Measurements from ENCODE around the gene MID2. TPM values are rescaled to one million over a fixed set of nuclear protein-coding genes. Genes with fewer than 3 reads are reported as not detected.

Gene MID2
- total RNA-seq, 1 donor from 2014 or later = 37.1 TPM

DNA sequence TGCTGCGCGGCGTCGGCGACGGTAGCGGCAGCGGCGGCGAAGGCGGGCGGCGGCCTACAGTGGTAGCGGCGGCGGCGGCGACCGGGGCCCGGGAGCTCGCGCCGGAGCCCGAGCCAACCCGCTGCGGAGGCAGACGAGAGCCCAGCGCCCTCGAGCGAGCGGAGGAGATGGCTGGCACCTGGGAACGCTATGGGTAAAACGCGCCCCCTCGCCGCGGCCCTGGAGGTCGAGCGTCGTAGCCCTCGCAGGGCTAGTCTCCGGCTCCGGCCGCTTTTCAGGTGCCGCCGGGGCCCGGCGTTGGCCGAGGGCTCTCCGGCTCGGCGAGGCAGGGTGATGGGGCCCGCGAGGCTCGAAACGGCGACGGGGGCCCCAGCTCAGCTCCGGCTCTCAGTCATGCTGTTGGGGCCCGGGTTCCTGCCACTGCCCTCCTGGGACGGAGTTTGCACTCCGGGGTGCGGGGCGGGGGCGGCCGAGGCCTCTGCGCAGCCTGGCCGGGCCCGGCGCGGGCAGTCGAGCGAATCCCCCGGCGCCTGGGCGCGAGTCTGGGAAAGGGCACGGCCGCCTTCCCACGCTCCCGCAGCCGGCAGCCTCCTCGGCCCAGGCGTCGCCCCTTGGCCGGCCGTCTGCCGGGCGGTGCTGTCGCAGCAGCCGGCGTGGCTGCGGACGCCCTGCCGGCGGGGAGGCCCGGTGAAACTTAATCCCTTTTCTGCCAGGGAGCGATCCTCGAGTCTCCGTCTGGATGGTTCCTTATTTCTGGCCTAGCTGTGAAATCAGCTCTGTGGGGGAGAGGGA is 768 bp downstream of the MID2 start:
- TF ChIP-seq, protein P1, sequence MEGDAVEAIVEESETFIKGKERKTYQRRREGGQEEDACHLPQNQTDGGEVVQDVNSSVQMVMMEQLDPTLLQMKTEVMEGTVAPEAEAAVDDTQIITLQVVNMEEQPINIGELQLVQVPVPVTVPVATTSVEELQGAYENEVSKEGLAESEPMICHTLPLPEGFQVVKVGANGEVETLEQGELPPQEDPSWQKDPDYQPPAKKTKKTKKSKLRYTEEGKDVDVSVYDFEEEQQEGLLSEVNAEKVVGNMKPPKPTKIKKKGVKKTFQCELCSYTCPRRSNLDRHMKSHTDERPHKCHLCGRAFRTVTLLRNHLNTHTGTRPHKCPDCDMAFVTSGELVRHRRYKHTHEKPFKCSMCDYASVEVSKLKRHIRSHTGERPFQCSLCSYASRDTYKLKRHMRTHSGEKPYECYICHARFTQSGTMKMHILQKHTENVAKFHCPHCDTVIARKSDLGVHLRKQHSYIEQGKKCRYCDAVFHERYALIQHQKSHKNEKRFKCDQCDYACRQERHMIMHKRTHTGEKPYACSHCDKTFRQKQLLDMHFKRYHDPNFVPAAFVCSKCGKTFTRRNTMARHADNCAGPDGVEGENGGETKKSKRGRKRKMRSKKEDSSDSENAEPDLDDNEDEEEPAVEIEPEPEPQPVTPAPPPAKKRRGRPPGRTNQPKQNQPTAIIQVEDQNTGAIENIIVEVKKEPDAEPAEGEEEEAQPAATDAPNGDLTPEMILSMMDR (IDR thresholded peaks at IDR 0.05) = no peak
- peak in 1 of 2 donors; percentile 65 for DNase-seq (ENCODE audit: low spot score in 2 of 2)

DNA sequence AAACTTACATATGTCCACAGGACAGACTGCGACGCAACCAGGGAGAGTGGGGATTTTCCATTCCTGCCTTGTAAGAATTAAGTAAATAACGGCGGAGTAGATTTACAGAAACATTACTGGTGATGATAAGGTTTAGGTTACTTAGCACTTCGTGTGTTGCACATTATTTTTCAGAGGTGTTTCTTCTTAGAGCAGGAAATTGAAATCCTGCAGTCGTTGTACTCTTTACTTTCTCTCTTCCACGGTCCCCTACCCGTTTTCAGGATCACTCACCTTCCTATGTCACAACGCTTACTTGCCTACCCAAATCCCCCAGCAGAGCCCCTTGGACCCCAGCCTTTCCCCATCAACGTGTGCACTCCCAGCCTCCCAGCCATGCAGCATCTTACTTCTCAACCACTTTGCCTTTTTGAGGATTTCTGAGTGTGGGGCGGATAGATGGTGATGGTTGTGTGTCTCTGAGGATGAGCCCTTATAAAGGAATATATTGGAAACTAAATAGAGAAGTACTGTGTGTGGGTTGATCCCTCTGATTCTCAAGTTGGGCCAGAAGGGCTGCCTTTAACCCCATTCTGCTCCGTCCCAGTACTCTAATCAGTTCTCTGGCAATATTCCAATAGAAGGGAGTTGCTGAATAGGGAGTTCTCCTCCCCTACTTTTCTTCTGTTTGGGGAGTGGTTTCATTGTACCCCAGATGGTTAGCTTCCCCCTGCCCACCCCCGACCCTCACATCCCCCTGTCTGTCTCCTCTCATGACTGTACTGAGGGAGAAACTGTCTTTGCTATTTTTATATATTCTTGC is 1.6 kb downstream of the MID2 start:
- H3K27me3 ChIP-seq = peaks cover 4% of the 10 kb centered on the region
- no peak for DNase-seq (ENCODE audit: low spot score in 2 of 2)
- no peaks in the 10 kb centered on the region for H3K4me1 ChIP-seq
- intact Hi-C loops (cut with DNase I) = loop anchor here (5.0 kb wide), 4 partner anchors 50 to 265 kb away; partner anchors contain the start of genes ATG4A, NCBP2L, PSMD10 and TSC22D3
- H3K36me3 ChIP-seq = no peaks in the 10 kb centered on the region
- peak overlapping the region; percentile 93 to 98 for H3K27ac ChIP-seq
- TF ChIP-seq, protein P1 (IDR thresholded peaks at IDR 0.05) = no peak
- H3K9me3 ChIP-seq = no peaks in the 10 kb centered on the region
- H3K4me3 ChIP-seq = peak overlapping the region; percentile 57 to 73

More for the DNA sequence above, 768 bp downstream of the MID2 start:
- intact Hi-C loops (cut with DNase I) = loop anchor here (5.0 kb wide), 4 partner anchors 49 to 266 kb away; partner anchors contain the start of genes ATG4A, NCBP2L, PSMD10 and TSC22D3
- Histone ChIP-seq H3K27ac (peak overlapping the region; percentile 93 to 98), H3K36me3 (no peaks in the 10 kb centered on the region), H3K4me1 (no peaks in the 10 kb centered on the region), H3K9me3 (no peaks in the 10 kb centered on the region), H3K27me3 (peaks cover 4% of the 10 kb centered on the region), H3K4me3 (peak overlapping the region; percentile 57 to 73)

DNA sequence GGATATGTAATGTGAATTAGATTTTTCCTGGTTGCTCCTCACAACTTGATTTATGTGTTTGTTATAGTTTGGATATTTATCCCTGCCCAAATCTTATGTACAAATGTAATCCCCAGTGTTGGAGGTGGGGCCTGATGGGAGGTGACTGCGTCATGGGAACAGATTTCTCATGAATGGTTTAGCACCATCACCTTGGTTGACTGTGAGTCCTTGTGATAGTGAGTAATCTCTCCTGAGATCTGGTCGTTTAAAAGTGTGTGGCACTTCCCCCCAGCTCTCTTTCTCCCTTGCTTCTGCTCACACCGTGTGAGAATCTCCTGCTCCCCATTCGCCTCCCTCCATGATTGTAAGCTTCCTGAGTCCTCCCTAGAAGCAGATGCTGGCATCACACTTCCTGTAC is 2.2 kb downstream of the MID2 start:
- no peak for DNase-seq (ENCODE audit: low spot score in 2 of 2)
- H3K36me3 ChIP-seq = no peaks in the 10 kb centered on the region
- intact Hi-C loops (cut with DNase I) = loop anchor here (5.0 kb wide), 4 partner anchors 51 to 264 kb away; partner anchors contain the start of genes ATG4A, NCBP2L, PSMD10 and TSC22D3
- no peaks in the 10 kb centered on the region for H3K9me3 ChIP-seq
- TF ChIP-seq, protein P1 (IDR thresholded peaks at IDR 0.05) = no peak
- H3K4me1 ChIP-seq = no peaks in the 10 kb centered on the region
- H3K27me3 ChIP-seq = peaks cover 4% of the 10 kb centered on the region
- H3K4me3 ChIP-seq = peak overlapping the region; percentile 57 to 73
- no peak overlapping the region for H3K27ac ChIP-seq

DNA sequence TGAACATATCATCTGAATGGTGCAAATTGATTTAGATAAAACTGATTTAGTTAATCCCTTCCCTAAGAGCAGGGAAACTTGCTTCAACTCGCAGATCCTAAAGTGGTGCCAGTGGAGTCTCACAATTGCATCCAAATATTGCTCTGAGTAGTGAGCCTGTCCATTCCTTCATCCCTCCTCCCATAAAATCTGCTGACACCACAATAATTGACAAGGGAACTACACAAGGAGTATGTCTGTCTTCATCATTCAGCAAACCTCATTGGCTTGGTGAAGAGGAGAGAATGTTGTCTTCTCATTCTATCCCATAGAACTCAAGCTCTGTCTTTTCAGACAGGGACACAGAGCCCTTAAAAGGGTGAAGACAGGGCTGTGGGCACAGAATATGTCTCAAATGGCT is 4.2 kb downstream of the MID2 start:
- no peak for DNase-seq (ENCODE audit: low spot score in 2 of 2)
- intact Hi-C loops (cut with DNase I) = loop anchor here (5.0 kb wide), 4 partner anchors 53 to 262 kb away; partner anchors contain the start of genes ATG4A, NCBP2L, PSMD10 and TSC22D3
- H3K27ac ChIP-seq = no peak overlapping the region
- H3K36me3 ChIP-seq = no peaks in the 10 kb centered on the region
- H3K4me1 ChIP-seq = no peaks in the 10 kb centered on the region
- TF ChIP-seq, protein P1 (IDR thresholded peaks at IDR 0.05) = no peak
- no peak overlapping the region for H3K4me3 ChIP-seq
- peaks cover 4% of the 10 kb centered on the region for H3K27me3 ChIP-seq
- no peaks in the 10 kb centered on the region for H3K9me3 ChIP-seq

DNA sequence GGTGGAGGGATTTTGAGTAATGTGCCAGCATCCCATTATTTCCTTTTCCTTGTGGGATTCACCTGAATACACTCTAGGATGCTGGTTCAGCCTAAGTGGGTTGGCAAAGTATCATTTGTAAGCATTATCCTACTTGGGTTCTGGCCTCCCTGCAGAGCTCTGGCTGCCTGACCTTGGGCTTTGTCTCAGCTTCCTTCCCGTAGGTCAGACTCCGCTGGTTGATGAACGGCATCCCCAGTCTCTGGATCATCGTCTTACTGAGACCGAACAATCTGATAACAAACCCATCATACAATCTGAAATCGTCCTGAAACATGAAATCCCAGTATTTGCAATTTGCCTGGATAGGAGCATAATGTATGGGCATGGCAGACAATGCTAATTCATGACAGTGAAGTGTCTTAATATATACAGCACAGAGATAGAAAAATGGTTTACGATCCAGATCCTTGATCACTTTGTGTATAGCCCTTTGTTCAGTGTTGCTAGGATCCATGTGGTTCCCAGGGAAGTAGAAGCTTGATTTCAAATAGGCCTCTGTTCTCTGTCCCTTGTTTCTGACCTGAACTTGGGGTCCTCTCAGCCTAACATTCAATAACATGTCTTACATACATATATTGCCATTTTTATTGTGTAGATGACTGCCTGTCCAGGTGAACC is 5.5 kb downstream of the MID2 start:
- H3K27me3 ChIP-seq = peaks cover 4% of the 10 kb centered on the region
- TF ChIP-seq, protein P1 (IDR thresholded peaks at IDR 0.05) = no peak
- H3K4me3 ChIP-seq = no peak overlapping the region
- H3K9me3 ChIP-seq = no peaks in the 10 kb centered on the region
- H3K27ac ChIP-seq = no peak overlapping the region
- DNase-seq (ENCODE audit: low spot score in 2 of 2) = no peak
- intact Hi-C loops (cut with DNase I) = no loop called here
- no peaks in the 10 kb centered on the region for H3K4me1 ChIP-seq
- no peaks in the 10 kb centered on the region for H3K36me3 ChIP-seq
